Measurements from ENCODE around the gene CACNA1D. TPM values are rescaled to one million over a fixed set of nuclear protein-coding genes. Genes with fewer than 3 reads are reported as not detected.
A peak's percentile ranks its signal among the peaks of the same experiment; 100 is the strongest.

CACNA1D gene
- 27.8 and 30.1 TPM in 2 replicates for total RNA-seq
- 5.2 and 8.9 TPM in 2 replicates for polyA plus RNA-seq

DNA sequence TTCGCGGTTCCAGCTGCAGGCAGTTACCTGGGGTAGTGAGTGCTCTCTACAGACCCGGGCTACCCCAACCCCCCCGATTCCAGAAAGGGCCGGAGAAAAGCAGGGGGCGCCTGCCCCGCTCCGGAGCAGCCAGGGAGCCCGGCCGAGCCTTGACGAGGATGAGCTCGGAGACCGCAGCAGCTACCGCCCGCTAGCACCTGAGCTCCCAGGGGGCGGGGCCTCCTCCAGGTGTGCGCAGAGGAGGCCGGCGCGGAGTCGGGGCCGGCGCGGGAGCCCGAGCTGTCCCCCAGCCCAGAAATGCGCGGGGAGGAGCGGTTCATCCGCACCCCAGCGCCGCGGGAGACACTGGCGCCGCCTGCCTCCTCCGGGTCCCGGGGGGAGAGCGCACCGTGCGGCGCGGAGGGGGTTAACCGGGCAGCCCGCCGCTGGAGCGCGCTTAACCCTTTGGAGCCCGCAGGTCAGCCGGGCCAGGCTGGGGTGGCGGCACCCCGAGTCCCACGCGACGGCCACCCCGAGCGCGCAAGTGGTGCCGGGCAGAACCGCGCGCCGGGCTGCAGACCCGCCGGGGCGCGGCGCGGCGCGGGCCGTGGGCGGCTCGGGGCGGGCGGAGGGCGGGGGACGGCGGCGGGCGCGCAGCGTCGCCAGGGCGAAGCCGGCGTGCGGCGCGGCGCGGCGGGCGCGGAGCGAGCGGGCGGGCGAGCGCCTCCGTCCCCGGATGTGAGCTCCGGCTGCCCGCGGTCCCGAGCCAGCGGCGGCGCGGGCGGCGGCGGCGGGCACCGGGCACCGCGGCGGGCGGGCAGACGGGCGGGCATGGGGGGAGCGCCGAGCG lies at the start of gene CACNA1D:
CACNA1D (plus strand) TSS at position 649 of the 829 bp plus-strand sequence. CDS start 556 bp downstream, outside the sequence.
- Histone ChIP-seq H3K4me3 (peak within 1 kb of the TSS; percentile 68), H3K9me3 (ENCODE audit: low read depth) (no peaks in the 10 kb centered on the region), H3K4me1 (ENCODE audit: insufficient read depth) (peaks cover 31% of the 10 kb centered on the region), H3K36me3 (replicated peaks; ENCODE audit: insufficient read depth, low read depth) (no peaks in the 10 kb centered on the region), H3K4me2 (peak within 1 kb of the TSS; percentile 98), H4K20me1 (ENCODE audit: insufficient read depth, poor library complexity, severe bottlenecking) (no peaks in the 10 kb centered on the region), H3K27me3 (peaks cover 17% of the 10 kb centered on the region), H2AFZ (peak within 1 kb of the TSS; percentile 87), H3K27ac (peak within 1 kb of the TSS; percentile 49), H3K9me2 (replicated peaks; ENCODE audit: insufficient read depth) (no peaks in the 10 kb centered on the region), H3K79me2 (no peaks in the 10 kb centered on the region)
- TF ChIP-seq EZH2phosphoT487 (IDR thresholded peaks at IDR 0.05; ENCODE audit: low read depth, severe bottlenecking, unreplicated experiment) (no peak), EZH2 (IDR thresholded peaks at IDR 0.05; ENCODE audit: borderline replicate concordance) (no peak)
- TF ChIP-seq, protein P1, sequence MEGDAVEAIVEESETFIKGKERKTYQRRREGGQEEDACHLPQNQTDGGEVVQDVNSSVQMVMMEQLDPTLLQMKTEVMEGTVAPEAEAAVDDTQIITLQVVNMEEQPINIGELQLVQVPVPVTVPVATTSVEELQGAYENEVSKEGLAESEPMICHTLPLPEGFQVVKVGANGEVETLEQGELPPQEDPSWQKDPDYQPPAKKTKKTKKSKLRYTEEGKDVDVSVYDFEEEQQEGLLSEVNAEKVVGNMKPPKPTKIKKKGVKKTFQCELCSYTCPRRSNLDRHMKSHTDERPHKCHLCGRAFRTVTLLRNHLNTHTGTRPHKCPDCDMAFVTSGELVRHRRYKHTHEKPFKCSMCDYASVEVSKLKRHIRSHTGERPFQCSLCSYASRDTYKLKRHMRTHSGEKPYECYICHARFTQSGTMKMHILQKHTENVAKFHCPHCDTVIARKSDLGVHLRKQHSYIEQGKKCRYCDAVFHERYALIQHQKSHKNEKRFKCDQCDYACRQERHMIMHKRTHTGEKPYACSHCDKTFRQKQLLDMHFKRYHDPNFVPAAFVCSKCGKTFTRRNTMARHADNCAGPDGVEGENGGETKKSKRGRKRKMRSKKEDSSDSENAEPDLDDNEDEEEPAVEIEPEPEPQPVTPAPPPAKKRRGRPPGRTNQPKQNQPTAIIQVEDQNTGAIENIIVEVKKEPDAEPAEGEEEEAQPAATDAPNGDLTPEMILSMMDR (IDR thresholded peaks at IDR 0.05; ENCODE audit: poor library complexity), result no peak
- 1% methylated on average over 71 of the region's 122 CpGs for WGBS (ENCODE audit: low lambda C conversion rate, missing lambda C conversion rate)
- peak; percentile 87 for DNase-seq (ENCODE audit: low spot score)

DNA sequence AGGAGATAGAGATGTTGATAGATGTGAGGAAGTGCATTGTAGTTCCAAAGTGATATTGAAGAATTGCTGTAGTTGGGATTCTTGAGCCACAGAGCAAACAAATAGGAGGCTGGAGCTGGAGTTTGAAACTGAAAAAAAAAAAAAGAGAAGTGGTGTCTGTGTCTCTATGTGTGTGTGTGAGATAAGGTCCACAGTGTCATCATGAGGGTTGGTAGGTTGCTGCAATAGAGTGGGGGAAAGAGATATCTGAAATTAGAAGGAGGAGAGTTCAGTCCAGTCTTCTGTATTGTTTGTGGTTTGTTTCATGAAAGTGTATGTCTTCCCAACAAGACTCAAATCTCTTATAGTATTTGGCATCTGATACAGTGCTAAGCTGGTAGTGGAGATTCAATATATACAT lies 37.3 kb upstream of the CACNA1D start:
- H3K9me2 ChIP-seq (replicated peaks; ENCODE audit: insufficient read depth), result no peaks in the 10 kb centered on the region
- H3K4me1 ChIP-seq (ENCODE audit: insufficient read depth), result peaks cover 7% of the 10 kb centered on the region
- H3K4me2 ChIP-seq, result no peak overlapping the region
- H2AFZ ChIP-seq, result no peak overlapping the region
- no peaks in the 10 kb centered on the region for H3K79me2 ChIP-seq
- H3K4me3 ChIP-seq, result no peak overlapping the region
- H3K27ac ChIP-seq, result no peak overlapping the region
- H3K9me3 ChIP-seq (ENCODE audit: low read depth), result no peaks in the 10 kb centered on the region
- no peaks in the 10 kb centered on the region for H3K36me3 ChIP-seq (replicated peaks; ENCODE audit: insufficient read depth, low read depth)
- peaks cover 10% of the 10 kb centered on the region for H3K27me3 ChIP-seq
- no peak for DNase-seq (ENCODE audit: low spot score)
- H4K20me1 ChIP-seq (ENCODE audit: insufficient read depth, poor library complexity, severe bottlenecking), result no peaks in the 10 kb centered on the region
- TF ChIP-seq EZH2phosphoT487 (IDR thresholded peaks at IDR 0.05; ENCODE audit: low read depth, severe bottlenecking, unreplicated experiment), result no peak
- no peak for TF ChIP-seq EZH2 (IDR thresholded peaks at IDR 0.05; ENCODE audit: borderline replicate concordance)
- TF ChIP-seq, protein P1 (IDR thresholded peaks at IDR 0.05; ENCODE audit: poor library complexity), result no peak

DNA sequence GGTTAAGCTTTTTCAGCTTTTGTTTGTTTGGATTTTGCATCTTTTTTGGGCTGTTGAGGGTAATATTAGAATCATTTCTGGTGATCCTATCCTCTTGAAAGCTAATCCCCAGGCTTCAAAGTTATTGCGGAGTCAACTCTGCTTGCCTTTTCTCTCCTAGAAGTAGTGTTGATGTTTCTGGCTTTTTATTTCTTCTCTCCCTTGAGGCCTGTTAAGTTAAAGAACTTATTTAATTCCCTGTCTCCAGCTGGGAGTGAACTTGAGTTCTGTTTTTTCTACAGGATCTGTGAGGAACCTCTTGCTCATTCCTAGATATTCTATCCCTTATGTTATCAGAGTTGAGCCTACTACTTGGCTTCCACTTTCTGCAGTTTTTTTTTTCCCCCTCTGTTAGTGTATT lies 34.1 kb upstream of the CACNA1D start:
- Histone ChIP-seq H2AFZ (no peak overlapping the region), H3K4me3 (no peak overlapping the region), H3K4me1 (ENCODE audit: insufficient read depth) (peaks cover 7% of the 10 kb centered on the region), H4K20me1 (ENCODE audit: insufficient read depth, poor library complexity, severe bottlenecking) (no peaks in the 10 kb centered on the region), H3K36me3 (replicated peaks; ENCODE audit: insufficient read depth, low read depth) (no peaks in the 10 kb centered on the region), H3K4me2 (no peak overlapping the region), H3K9me3 (ENCODE audit: low read depth) (no peaks in the 10 kb centered on the region), H3K27me3 (peaks cover 10% of the 10 kb centered on the region), H3K27ac (no peak overlapping the region), H3K9me2 (replicated peaks; ENCODE audit: insufficient read depth) (no peaks in the 10 kb centered on the region), H3K79me2 (no peaks in the 10 kb centered on the region)
- TF ChIP-seq EZH2 (IDR thresholded peaks at IDR 0.05; ENCODE audit: borderline replicate concordance) (no peak), EZH2phosphoT487 (IDR thresholded peaks at IDR 0.05; ENCODE audit: low read depth, severe bottlenecking, unreplicated experiment) (peak; percentile 66)
- TF ChIP-seq, protein P1 (IDR thresholded peaks at IDR 0.05; ENCODE audit: poor library complexity), result no peak
- 70% methylated on average over 1 of the region's 1 CpG for WGBS (ENCODE audit: low lambda C conversion rate, missing lambda C conversion rate)
- no peak for DNase-seq (ENCODE audit: low spot score)
